ENCODE results near the gene CHRNB2. TPM values are rescaled to one million over a fixed set of nuclear protein-coding genes. Genes with fewer than 3 reads are reported as not detected.
A peak's percentile ranks its signal among the peaks of the same experiment; 100 is the strongest.

The CHRNB2 gene
- total and polyA plus RNA-seq, 9 donors, result 0.04 to 0.25 (median 0.15) TPM; not detected in 3

DNA sequence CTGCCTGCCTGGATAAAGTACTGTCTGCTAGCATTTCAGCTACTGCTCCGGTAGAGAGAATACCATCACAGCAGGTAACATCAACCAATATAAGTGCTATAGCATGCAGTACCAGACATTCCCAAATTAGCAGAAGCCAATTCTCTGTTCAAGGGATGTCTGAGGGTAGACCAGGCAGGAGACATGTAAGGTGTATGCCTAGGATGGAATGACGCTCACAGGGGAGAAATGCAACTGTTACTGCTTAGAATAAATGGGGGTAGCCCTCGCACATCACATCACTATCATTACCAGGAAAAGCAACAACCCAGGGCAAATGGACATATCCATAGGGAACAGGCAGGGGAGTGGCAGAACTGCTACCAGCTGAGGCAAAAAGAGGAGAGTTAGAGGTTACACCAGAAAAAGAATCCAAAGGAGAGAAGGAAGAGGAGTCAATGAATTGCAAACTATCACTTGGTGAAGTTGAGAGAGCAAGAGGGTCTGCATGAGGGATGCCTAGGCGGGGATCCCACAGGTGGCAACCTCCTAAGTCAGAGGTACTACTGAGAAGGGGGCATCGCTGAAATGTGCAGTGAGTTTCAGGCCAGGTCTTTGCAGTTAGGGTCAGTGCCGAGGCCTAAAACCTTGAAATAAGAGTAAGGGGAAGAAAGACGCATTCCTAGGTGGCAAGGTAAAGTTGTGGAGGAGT, 10.2 kb upstream of the CHRNB2 start:
- TF ChIP-seq POLR2A (IDR thresholded peaks at IDR 0.05), result no peak
- TF ChIP-seq EP300 (IDR thresholded peaks at IDR 0.05), result no peak
- TF ChIP-seq, protein P1, sequence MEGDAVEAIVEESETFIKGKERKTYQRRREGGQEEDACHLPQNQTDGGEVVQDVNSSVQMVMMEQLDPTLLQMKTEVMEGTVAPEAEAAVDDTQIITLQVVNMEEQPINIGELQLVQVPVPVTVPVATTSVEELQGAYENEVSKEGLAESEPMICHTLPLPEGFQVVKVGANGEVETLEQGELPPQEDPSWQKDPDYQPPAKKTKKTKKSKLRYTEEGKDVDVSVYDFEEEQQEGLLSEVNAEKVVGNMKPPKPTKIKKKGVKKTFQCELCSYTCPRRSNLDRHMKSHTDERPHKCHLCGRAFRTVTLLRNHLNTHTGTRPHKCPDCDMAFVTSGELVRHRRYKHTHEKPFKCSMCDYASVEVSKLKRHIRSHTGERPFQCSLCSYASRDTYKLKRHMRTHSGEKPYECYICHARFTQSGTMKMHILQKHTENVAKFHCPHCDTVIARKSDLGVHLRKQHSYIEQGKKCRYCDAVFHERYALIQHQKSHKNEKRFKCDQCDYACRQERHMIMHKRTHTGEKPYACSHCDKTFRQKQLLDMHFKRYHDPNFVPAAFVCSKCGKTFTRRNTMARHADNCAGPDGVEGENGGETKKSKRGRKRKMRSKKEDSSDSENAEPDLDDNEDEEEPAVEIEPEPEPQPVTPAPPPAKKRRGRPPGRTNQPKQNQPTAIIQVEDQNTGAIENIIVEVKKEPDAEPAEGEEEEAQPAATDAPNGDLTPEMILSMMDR (IDR thresholded peaks at IDR 0.05), result no peak
- Histone ChIP-seq H3K27ac (no peak overlapping the region), H3K4me3 (peak overlapping the region; percentile 94), H3K9me3 (no peaks in the 10 kb centered on the region), H3K27me3 (no peaks in the 10 kb centered on the region), H3K36me3 (peaks cover 2% of the 10 kb centered on the region), H3K4me1 (ENCODE audit: insufficient read depth) (peaks cover 9% of the 10 kb centered on the region)
- intact Hi-C loops (cut with DNase I), result loop anchor here in 3 of 4 donors (5.0 to 10.0 kb wide), 4 partner anchors 153 to 527 kb away; partner anchors contain the start of genes IL6R (in 1 of the 3) and KCNN3 (in 1 of the 3)
- WGBS, 3 donors, result 8 to 10% (median 9%) methylated on average over 7 of the region's 7 CpGs
- DNase-seq, result no peak

DNA sequence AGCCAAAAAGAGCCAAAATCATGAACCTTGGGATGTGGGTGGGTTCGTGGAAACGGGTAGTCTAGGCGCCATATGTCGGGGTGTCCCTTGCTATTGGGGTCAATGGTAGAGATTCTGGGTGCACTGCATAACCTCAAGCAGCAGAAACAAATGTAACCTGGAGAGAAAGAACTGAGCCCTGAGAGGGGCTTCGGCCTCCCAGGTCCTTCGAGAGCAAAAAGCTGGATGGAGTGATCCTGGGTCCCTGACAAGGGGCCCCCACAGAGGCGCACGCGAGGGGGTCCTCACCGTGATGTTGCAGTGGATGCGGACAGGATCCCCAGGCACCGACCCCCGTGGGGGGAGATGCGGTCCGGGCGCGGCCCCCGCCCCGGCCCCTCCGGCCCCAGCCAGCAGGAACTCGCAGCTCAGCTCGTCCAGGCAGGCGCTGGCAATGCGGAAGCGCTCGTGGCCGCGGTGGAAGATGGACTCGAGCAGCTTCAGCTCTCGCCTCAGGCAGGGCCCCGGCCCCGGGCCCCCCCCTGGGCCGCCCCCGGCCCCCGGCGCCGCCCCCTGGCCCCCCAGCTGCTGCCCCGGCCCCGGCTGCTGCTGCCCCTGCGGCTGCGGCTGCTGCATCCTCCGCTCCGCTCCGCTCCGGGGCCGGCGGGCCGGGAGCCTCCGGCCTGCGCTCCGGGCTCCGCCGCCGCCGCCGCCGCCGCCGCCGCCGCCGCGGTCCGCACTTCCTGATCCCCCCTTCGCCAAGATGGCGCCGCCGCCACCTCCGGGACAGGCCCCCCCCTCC, 9.4 kb upstream of the CHRNB2 start, which contains the start of gene UBE2Q1:
Gene UBE2Q1 (minus strand): TSS at position 724 of the 781 bp plus-strand sequence. CDS start 109 bp downstream, at position 615.
- 0 to 2% (median 1%) methylated on average over 15 to 68 of the region's 69 CpGs for WGBS, 3 donors

DNA sequence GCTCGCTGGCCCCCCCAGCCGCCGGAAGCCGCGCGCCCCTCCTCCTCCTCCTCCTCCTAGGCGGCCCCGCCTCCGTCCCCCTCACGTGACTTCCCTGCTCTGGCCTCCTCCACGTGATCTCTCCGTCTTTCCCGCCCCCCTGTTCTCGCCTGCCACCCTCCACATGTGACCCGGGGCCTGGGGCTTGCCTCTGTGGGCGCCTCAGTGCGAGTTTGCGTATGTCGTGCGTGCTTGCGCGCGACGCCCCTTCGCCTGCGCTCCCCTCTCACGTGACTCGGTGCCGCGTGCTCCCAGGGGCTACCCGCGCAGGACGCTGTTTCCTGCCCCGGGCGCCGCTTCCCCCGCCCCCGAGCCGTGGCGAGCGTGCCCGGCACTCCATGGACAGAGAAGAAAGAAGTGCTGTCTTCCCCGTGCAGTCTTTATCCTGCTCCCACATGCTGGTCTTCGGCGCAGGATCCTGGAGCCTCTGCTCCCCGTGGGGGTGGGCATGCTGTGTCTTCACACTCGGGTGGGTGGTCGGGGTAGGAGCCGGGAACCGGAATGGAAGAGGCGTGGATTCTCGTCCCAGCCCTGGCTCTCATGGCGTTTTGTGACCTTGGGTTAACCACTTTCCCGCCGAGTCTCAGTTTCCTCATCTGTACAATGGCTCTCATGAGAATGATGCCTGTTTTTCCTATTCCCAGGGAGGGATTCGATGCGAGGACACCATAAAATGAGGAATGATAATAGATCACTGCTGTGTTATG, 8.7 kb upstream of the CHRNB2 start:
- DNase-seq, result peak; percentile 99 to 100 (median 99)
- TF ChIP-seq EP300 (IDR thresholded peaks at IDR 0.05), result peak; percentile 90
- peak; percentile 22 for TF ChIP-seq POLR2A (IDR thresholded peaks at IDR 0.05)
- TF ChIP-seq, protein P1 (IDR thresholded peaks at IDR 0.05), result peak in 1 of 3 donors; percentile 24
- no peaks in the 10 kb centered on the region for H3K36me3 ChIP-seq
- WGBS, 3 donors, result 0 to 1% (median 0%) methylated on average over 50 to 57 of the region's 57 CpGs
- H3K27ac ChIP-seq, result peak overlapping the region; percentile 58 to 75
- H3K4me1 ChIP-seq (ENCODE audit: insufficient read depth), result peaks cover 9% of the 10 kb centered on the region
- H3K27me3 ChIP-seq, result no peaks in the 10 kb centered on the region
- peak overlapping the region; percentile 94 for H3K4me3 ChIP-seq
- H3K9me3 ChIP-seq, result no peaks in the 10 kb centered on the region
- intact Hi-C loops (cut with DNase I), result loop anchor here in 3 of 4 donors (5.0 to 10.0 kb wide), 4 partner anchors 154 to 526 kb away; partner anchors contain the start of genes IL6R (in 1 of the 3) and KCNN3 (in 1 of the 3)

More for the DNA sequence above, 9.4 kb upstream of the CHRNB2 start, which contains the start of gene UBE2Q1:
- Histone ChIP-seq H3K4me3 (peak within 1 kb of the TSS; percentile 94), H3K27ac (peak within 1 kb of the TSS; percentile 58 to 75), H3K36me3 (no peaks in the 10 kb centered on the region), H3K9me3 (no peaks in the 10 kb centered on the region), H3K27me3 (no peaks in the 10 kb centered on the region), H3K4me1 (ENCODE audit: insufficient read depth) (peaks cover 9% of the 10 kb centered on the region)
- intact Hi-C loops (cut with DNase I), result loop anchor here in 3 of 4 donors (5.0 to 10.0 kb wide), 4 partner anchors 153 to 527 kb away; partner anchors contain the start of genes IL6R (in 1 of the 3) and KCNN3 (in 1 of the 3)
- no peak for TF ChIP-seq EP300 (IDR thresholded peaks at IDR 0.05)
- no peak for TF ChIP-seq POLR2A (IDR thresholded peaks at IDR 0.05)
- TF ChIP-seq, protein P1 (IDR thresholded peaks at IDR 0.05), result no peak
- DNase-seq, result peak; percentile 53 to 77 (median 68)

Measured in ovary (tissue), 9 donors.